SU-DHL-6 (cell line): ENCODE data around the gene ABCG1.

ENCODE experiments used
- H2AFZ ChIP-seq: fragments of 200-600 bp; sonication (generic); 2 replicates; pipeline ENCODE4 v1.6.1; 2014; ENCODE audit warnings: low read depth, mild to moderate bottlenecking, moderate library complexity, mixed read lengths, antibody characterized with exemption, low read length; ENCODE audit not compliant: severe bottlenecking
- H3F3A ChIP-seq: fragments of 200-600 bp; shearing (Covaris generic); 2 replicates; pipeline ENCODE4 v1.6.0; 2016; ENCODE audit warnings: antibody characterized with exemption, mild to moderate bottlenecking; ENCODE audit not compliant: insufficient read depth
- H3K27ac ChIP-seq: fragments of 200-600 bp; sonication (generic); 2 replicates; pipeline ENCODE4 v1.5.1; 2016; ENCODE audit warnings: low read depth, mild to moderate bottlenecking, low read length, moderate library complexity, mixed read lengths
- H3K27me3 ChIP-seq: fragments of 200-600 bp; sonication (generic), shearing (Covaris generic); 2 replicates; pipeline ENCODE4 v1.6.0; 2014; ENCODE audit warnings: mild to moderate bottlenecking, low read length
- H3K36me3 ChIP-seq: fragments of 200-600 bp; sonication (generic); 2 replicates; pipeline ENCODE4 v1.6.1; 2014; ENCODE audit warnings: mild to moderate bottlenecking, low read length, mixed read lengths
- H3K4me2 ChIP-seq: fragments of 300-600, 200-600 bp; shearing (Covaris generic), sonication (generic); 2 replicates; pipeline ENCODE4 v1.6.0; 2014; ENCODE audit warnings: low read length, low read depth, mild to moderate bottlenecking; ENCODE audit not compliant: poor library complexity, severe bottlenecking
- H3K4me3 ChIP-seq: fragments of 200-600 bp; sonication (generic); 2 replicates; pipeline ENCODE4 v1.5.1; 2014; ENCODE audit warnings: antibody characterized with exemption, low read length, mild to moderate bottlenecking, mixed read lengths; ENCODE audit not compliant: insufficient read depth, poor library complexity, severe bottlenecking
- H3K79me2 ChIP-seq: fragments of 200-600 bp; sonication (generic); 2 replicates; pipeline ENCODE4 v1.6.1; 2014; ENCODE audit warnings: mild to moderate bottlenecking, low read length, moderate library complexity; ENCODE audit not compliant: insufficient read depth
- H3K9ac ChIP-seq: fragments of 200-600 bp; sonication (generic); 2 replicates; pipeline ENCODE4 v1.7.0; 2014; ENCODE audit warnings: mild to moderate bottlenecking, low read length
- H3K9me2 ChIP-seq: fragments of 200-600 bp; sonication (generic); replicated peaks from 2 replicates; pipeline ENCODE4 v1.6.1; 2014; ENCODE audit warnings: low read length; ENCODE audit not compliant: insufficient read depth
- H3K9me3 ChIP-seq: fragments of 200-600 bp; sonication (generic); 2 replicates; pipeline ENCODE4 v1.6.1; 2014; ENCODE audit warnings: low read length, mixed read lengths; ENCODE audit not compliant: insufficient read depth
- H4K20me1 ChIP-seq: fragments of 200-600 bp; sonication (generic); 2 replicates; pipeline ENCODE4 v1.6.1; 2014; ENCODE audit warnings: low read depth, mild to moderate bottlenecking, antibody characterized with exemption, low read length, moderate library complexity, mixed read lengths
- CTCF ChIP-seq: fragments of 200-600 bp; sonication (generic); IDR thresholded peaks from one replicate; pipeline ENCODE4 v1.5.1; 2017; ENCODE audit warnings: antibody characterized with exemption, mild to moderate bottlenecking, low read length, moderate library complexity; ENCODE audit not compliant: insufficient read depth, poor library complexity, severe bottlenecking
- EZH2phosphoT487 ChIP-seq: fragments of 200-600 bp; sonication (generic), shearing (Covaris generic); conservative IDR thresholded peaks from 2 replicates; pipeline ENCODE4 v1.6.1; 2018; ENCODE audit warnings: mild to moderate bottlenecking, antibody characterized with exemption, low read length, moderate library complexity, mixed read lengths

ABCG1 gene

DNA sequence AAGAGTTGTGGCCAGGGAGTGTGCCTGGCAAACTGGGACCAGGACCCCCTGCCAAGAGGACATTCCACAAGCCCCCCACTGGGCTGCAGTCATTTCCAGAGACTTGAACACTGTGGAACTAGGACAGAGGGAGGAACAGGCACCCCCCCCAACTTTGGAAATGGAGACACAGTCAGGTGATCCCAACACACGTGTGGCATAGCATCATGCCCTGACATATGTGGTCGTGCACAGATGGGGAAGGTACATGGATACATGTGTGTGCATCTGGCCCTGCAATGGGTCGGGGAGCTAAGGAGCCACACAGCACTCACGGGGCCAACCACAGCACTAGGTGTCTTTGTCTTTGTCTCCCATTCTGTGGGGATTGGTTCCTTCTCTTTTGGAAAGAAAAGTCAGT is 102.9 kb downstream of the ABCG1 start:
- no peaks in the 10 kb centered on the region for H3K9me2 ChIP-seq
- H3K4me2 ChIP-seq: no peak overlapping the region
- no peak overlapping the region for H3K27ac ChIP-seq
- H3K36me3 ChIP-seq: no peaks in the 10 kb centered on the region
- no peaks in the 10 kb centered on the region for H4K20me1 ChIP-seq
- no peak for TF ChIP-seq CTCF
- no peak for TF ChIP-seq EZH2phosphoT487
- H3F3A ChIP-seq: no peaks in the 10 kb centered on the region
- no peaks in the 10 kb centered on the region for H3K9me3 ChIP-seq
- H3K4me3 ChIP-seq: no peak overlapping the region
- H3K27me3 ChIP-seq: no peaks in the 10 kb centered on the region
- no peak overlapping the region for H2AFZ ChIP-seq
- no peak overlapping the region for H3K9ac ChIP-seq
- no peaks in the 10 kb centered on the region for H3K79me2 ChIP-seq

DNA sequence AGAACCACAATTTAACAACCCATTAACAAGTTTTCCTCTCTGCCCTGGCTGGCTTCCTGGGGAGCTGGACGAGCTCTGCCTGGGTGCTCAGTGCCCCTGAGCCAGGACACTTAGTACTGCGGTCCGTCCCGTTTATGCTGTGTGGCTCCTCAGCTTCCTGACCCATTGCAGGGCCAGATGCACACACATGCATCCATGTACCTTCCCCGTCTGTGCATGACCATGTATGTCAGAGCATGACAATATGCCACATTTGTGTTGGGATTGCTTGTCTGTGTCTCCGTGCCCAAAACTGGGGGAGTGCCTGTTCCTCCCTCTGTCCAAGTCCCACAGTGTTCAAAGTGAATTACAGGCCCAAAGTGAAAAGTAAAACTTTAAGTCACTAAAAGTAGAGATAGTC is 106.0 kb downstream of the ABCG1 start:
- TF ChIP-seq CTCF (no peak), EZH2phosphoT487 (no peak)
- Histone ChIP-seq H3K27ac (no peak overlapping the region), H3K4me2 (no peak overlapping the region), H3K9me3 (no peaks in the 10 kb centered on the region), H3K9me2 (no peaks in the 10 kb centered on the region), H3K36me3 (no peaks in the 10 kb centered on the region), H3K9ac (no peak overlapping the region), H3K27me3 (no peaks in the 10 kb centered on the region), H4K20me1 (no peaks in the 10 kb centered on the region), H3K79me2 (no peaks in the 10 kb centered on the region), H3F3A (no peaks in the 10 kb centered on the region), H3K4me3 (no peak overlapping the region), H2AFZ (no peak overlapping the region)

DNA sequence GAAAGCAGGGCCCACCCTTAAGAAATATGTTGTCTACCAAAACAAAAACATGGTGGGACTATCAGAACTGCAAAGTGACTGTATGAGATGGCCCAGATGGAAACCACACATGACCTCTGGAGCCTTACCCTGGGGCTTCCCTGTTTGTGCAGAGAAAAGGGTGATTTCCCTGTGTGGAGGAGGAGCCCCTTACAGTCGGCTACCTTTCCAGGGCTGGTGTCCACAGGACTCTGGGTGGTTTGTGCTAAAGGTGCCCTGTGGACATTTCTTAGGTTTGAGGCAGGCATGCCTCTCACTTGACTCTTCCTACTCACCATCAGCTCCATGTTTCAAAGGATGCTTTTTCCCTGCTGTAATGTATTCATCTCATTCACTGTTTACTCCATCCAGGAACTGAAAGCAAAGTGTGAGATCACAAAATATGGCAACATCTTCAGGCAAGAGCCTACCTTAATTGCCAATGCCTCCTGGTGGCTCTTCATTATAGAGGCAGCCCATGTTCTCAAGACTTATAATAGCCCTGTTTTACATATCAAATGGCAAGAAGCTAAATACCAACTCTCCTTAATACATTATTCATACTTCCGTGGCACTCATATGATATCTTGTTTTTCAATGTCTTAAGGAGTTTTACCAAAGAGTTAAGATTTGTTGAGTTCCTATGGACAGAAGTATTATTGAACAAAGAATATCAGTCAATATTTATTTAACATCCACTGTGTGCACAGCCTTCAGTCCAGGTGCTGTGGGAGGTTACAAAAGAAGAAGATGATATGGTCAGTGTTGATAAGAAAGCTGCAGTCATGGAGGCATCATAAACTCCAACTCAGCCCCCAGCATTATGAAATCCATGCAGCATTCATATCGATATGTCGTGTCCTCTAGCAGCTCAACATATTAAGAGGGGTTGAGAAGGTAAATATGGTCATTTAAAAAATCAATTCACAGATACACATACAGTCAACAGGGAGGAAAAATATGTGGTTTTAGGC is 111.7 kb downstream of the ABCG1 start:
- Histone ChIP-seq H3K4me2 (no peak overlapping the region), H3K27ac (no peak overlapping the region), H3K27me3 (no peaks in the 10 kb centered on the region), H3K9ac (no peak overlapping the region), H4K20me1 (no peaks in the 10 kb centered on the region), H3K9me2 (no peaks in the 10 kb centered on the region), H3K9me3 (no peaks in the 10 kb centered on the region), H2AFZ (no peak overlapping the region), H3K79me2 (no peaks in the 10 kb centered on the region), H3K36me3 (no peaks in the 10 kb centered on the region), H3F3A (no peaks in the 10 kb centered on the region), H3K4me3 (no peak overlapping the region)
- no peak for TF ChIP-seq EZH2phosphoT487
- no peak for TF ChIP-seq CTCF
